HTR-8/SVneo (cell line): ENCODE results near the gene GRIK1.

Experiments used
- DNase-seq: peaks from one replicate; pipeline ENCODE4 v3.0.0; 2011; ENCODE audit warnings: low spot score, mixed read lengths; ENCODE audit not compliant: insufficient read length
- FAIRE-seq: peaks from 2 replicates; lab custom pipeline; 2011; peaks lifted over from hg19 to GRCh38; lab: Jason Lieb, UNC

The GRIK1 gene

GRCh38 chr21:29834617-29835016 lies 105.2 kb downstream of the GRIK1 start:
- DNase-seq (no peak), FAIRE-seq (no peak)

DNA sequence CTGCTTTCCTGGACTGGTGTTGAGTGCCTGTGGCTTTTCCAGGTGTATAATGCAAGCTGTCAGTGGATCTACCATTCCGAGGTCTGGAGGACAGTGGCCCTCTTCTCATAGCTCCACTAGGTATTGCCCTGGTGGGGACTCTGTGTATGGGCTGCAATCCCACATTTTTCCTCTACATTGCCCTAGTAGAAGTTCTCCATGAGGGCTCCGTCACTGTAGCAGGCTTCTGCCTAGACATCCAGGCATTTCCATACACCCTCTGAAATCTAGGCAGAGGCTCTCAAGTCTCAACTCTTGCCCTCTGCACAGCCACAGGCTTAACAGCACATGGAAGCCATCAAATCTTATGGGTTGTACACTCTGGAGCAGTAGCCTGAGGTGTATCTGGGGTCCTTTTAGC lies 107.6 kb downstream of the GRIK1 start:
- FAIRE-seq (no peak), DNase-seq (no peak)

- DNase-seq (no peak), FAIRE-seq (no peak)
Measured at GRCh38 chr21:29829564-29830275, 110.1 kb downstream of the GRIK1 start.

DNA sequence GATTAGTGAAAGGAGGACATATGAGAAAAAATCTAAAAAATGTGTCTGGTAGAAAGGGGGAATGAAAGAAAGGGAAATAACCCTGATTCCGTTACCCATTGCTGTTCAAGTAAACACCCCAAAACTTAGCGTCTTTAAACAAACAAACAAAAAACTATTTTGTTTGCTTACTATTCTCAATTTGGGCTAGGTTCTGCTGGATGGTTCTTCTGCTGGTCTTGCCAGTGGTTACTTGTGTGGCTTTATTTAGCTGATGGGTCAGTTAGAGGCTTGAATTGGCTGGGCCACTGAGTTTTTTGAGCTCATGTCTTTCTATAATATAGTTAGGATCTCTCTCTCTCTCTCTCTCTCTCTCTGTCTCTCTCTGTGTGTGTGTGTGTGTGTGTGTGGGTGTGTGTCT lies 112.1 kb downstream of the GRIK1 start:
- FAIRE-seq (no peak), DNase-seq (no peak)

- FAIRE-seq (no peak), DNase-seq (no peak)
Measured at GRCh38 chr21:29827236-29827635, 112.6 kb downstream of the GRIK1 start.

DNA sequence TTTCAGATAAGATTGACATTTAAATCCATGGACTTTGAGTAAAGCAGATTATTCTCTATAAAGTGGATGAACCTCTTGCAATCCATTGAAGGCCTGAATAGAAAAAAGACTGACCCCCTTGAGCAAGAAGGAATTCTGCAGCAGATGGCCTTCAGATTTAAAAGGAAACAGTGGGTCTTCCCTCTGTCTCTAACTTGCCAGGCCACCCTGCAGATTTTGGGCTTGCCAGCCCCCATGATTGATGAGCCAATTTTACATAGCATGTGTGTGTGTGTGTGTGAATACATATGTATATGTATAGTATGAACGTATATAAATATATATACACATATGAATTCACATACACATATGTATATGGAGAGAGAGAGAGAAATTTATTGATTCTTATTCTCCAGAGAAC lies 113.4 kb downstream of the GRIK1 start:
- no peak for FAIRE-seq
- no peak for DNase-seq

DNA sequence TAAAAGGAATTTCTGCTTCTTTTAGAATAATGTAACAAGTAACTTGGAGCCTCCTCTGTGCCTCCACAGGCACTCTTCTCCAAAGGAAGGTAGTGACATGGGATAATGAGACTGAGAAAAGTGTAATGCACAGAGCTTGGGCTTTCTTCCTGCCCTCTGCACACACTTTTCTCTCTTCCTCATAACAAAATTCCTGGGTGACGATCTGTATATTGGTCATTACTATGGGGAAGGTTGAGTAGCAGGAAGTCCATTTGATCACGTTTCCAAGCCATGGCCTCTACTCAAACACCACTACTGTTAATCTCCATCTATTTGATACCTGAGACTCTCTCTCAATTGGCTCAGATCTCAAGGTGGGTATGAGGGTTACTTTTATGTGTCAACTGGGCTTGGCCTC lies 113.9 kb downstream of the GRIK1 start:
- DNase-seq (no peak), FAIRE-seq (no peak)

GRCh38 chr21:29825345-29825744 lies 114.5 kb downstream of the GRIK1 start:
- no peak for DNase-seq
- no peak for FAIRE-seq

DNA sequence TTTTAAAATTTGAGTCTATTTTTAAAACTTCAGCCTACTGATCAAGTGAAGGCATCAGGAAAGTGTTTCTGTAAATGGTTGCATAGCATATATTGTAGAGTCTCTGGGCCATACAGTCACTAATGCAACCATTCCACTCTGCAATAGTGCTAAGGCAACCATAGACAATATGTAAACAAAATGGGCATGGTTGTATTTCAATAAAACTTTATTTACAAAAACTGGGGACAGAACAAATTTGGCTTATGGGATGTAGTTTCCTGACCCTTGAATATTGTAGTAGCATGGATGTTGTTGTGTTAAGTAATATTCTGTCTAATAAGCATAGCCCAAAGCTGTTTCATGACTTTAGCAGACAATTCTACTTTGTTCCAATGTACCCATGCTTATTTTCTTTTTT lies 117.7 kb downstream of the GRIK1 start:
- DNase-seq (no peak), FAIRE-seq (no peak)

DNA sequence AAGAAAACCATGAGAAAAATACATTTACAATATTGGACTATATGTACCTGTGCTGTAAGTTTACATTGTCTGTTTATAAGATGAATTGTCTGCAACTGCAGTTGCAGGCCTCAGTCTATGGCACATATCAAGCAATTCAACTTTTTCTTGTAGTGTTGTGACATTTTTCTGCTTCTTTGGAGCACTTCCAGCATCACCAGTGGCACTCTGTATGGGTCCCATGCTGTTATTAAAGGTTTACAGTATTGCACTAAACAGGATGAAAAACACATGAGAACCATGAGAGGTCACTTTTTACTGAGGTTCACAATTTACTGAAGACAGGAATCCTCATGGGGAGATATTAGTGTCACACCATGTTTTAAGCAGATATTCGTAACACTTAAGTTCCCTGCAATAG lies 118.6 kb downstream of the GRIK1 start:
- DNase-seq: no peak
- FAIRE-seq: no peak

DNA sequence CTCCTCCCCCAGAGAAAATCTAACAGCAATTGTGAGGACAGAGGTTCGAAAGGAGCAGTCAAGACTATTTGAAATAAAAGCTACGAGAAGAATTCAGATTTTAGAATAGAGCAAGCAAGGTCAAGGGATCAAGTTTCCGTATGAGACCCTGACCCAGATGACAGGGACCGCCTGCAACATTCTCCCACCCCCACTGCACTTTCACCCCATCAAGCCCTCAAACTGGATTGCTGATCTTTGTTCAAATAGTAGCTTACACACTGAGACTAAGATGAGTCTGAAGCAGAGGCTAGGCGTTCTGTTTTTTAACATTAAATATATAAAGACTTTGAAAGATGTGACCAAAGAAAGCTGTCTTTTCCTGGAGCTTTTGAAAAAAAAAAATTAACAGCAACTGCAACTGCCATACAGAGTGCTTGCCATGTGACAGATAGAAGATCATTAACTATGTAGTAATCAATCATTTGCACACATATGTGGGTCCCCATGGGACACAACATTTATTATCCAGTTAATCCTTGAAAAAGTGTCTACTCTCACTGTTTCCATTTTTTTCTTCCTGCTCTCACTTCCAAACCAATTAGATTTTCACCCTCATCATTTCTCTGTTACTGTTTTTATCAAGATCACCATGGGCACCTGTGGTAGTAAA lies 120.0 kb downstream of the GRIK1 start:
- DNase-seq: no peak
- FAIRE-seq: no peak

DNA sequence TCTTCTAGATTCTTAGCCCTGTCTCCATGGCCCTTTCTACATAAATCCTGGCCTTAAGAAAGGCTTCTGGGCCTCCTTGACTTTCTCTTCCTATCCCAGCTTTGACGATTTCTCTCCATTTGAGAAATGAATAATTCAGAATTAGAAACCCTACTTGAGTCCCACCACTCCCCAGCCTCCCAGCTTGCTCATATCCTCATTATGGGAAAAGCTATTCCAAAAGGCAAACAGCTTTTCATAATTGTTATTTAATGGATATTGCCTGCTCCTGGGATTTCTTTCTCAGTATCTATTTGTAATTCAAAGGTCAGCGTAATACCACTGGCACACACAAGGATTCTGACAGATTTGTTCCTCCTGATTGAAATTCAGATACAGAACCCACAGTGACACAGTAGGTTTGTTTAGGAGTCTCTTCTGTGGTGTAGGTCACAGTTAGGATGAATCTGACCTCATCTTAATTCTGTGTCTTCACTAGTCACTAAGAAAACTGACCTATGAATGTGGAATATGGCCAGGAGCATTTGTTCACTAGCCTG lies 121.3 kb downstream of the GRIK1 start:
- no peak for DNase-seq
- no peak for FAIRE-seq

DNA sequence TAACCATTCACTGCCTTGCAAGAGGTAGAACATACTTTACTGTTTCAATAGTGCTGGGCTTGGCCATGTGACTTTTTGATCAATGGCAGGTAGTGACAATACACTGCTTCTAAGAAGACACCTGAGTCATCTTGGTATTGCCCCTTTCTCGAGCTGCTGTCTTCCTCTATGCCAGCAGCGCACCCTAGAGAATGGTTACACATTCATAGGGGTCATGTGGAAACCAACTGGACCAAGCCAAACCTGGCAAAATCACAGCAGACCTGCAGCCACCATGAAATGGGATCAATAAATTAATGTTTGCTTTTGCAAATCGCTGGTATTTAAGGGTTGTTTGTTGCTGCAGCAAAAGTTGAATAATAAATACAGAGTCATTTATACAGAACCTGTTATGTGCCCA lies 122.3 kb downstream of the GRIK1 start:
- DNase-seq (no peak), FAIRE-seq (no peak)

GRCh38 chr21:29812947-29813346 lies 126.8 kb downstream of the GRIK1 start:
- DNase-seq: no peak
- FAIRE-seq: no peak

DNA sequence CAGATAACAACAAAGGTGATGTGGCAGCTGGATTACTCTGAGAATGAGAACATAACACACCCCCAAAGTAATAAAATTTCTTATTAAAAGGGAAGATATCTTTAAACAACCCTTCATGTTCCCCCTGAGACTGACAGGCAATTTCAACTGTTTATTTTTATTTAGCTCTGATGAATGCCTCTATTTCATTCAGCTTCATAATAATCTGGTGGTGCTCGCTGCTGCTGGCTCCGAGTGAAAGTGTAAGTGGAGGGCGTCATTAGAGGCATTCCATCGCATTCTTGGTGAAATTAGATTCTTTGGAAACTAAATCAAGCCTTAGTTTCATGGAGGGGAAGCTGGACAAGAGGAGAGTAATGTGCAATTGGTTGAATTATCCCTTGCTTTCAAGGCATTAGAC lies 128.9 kb downstream of the GRIK1 start:
- DNase-seq (no peak), FAIRE-seq (no peak)

GRCh38 chr21:29808153-29808552 lies 131.6 kb downstream of the GRIK1 start:
- FAIRE-seq (no peak), DNase-seq (no peak)

DNA sequence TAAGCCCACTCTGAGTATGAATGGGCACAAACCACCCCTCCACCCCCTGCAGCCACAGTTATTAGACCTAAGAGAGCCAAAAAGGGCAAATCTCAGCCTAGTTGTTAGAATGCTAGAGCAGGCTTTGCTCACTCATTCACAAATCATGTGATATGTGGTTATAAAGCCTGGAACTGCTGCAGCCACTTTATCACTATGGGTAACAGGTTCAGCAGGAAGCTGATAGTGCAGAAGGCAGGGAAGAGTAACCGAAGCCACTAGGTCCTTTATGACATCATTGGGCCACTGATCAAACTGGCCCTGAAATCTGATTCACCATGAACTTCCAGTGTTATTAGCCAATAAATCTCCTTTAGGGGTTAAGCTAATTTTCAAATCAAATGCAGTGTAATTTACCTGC lies 134.7 kb downstream of the GRIK1 start:
- FAIRE-seq: no peak
- DNase-seq: no peak

- no peak for FAIRE-seq
- DNase-seq: no peak
Measured at GRCh38 chr21:29803191-29803590, 136.6 kb downstream of the GRIK1 start.

DNA sequence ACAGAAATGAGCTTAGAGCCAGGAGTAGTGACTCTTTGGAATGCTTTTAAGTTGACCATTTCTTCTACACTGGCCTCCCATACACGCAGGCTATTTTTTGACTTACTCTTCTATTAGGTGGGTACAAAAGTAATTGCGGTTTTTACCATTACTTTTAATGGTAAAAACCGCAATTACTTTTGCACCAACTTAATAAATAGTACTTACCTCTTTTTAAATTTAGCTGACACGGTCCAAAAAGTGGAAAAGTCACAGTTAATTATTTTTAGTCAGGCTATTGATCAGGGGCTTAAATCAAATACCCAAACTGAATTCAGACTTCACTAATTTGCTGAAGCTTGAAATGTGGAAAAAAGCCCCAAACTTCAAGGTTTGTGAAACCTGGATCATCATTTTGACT lies 138.7 kb downstream of the GRIK1 start:
- DNase-seq: no peak
- FAIRE-seq: no peak

DNA sequence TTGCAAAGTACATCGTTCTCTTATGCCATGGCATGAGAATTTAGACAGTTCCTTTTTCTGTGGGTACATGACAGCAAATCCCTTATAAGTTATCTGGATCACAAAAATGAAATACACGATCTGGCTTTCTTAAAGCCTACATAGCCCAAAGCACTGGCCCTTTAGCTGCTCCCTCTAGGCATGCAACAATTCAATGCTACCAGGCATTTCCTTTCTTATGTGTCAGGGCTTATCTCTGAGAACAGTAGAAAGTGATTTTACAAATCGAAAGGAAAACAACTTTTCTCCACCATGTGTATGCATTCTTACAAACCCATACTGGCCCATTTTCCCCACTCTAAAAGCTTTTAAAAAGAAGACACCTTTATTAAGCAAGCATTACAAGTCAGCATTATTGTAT lies 139.7 kb downstream of the GRIK1 start:
- FAIRE-seq (no peak), DNase-seq (no peak)

GRCh38 chr21:29798840-29799239 lies 141.0 kb downstream of the GRIK1 start:
- no peak for FAIRE-seq
- DNase-seq: no peak

DNA sequence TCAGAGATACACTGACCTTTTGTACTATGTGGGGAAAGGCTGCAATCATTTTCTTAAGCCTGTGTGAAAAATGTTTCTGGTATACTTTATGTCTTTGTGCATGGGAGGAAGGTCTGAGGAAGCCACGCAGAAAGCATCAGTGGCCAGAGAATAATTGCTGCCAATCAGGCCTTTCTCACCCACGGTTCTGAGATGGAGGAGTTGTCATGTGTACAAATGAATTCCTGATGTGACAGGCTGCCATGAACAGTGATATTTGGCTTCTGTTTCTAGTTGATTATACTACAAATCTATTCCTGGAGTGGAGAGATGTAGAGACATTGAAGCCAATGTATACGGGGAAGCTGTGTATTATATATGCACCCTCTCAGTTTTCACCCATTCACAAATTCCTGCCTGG lies 142.6 kb downstream of the GRIK1 start:
- FAIRE-seq (no peak), DNase-seq (no peak)
